PC-3 (cell line): ENCODE measurements around the gene TGIF2.

Source experiments
- EZH2 ChIP-seq: fragments of 300-600 bp; sonication (generic); IDR thresholded peaks from one replicate; pipeline ENCODE4 v1.6.1; 2017; ENCODE audit warnings: antibody characterized with exemption, mild to moderate bottlenecking, low read length; ENCODE audit not compliant: unreplicated experiment
- TF ChIP-seq, protein P1 (sequence below): fragments of 300-600 bp; sonication (generic); conservative IDR thresholded peaks from 2 replicates; pipeline ENCODE4 v1.5.1; 2017; ENCODE audit warnings: antibody characterized with exemption, low read depth, mild to moderate bottlenecking, low read length

DNA sequence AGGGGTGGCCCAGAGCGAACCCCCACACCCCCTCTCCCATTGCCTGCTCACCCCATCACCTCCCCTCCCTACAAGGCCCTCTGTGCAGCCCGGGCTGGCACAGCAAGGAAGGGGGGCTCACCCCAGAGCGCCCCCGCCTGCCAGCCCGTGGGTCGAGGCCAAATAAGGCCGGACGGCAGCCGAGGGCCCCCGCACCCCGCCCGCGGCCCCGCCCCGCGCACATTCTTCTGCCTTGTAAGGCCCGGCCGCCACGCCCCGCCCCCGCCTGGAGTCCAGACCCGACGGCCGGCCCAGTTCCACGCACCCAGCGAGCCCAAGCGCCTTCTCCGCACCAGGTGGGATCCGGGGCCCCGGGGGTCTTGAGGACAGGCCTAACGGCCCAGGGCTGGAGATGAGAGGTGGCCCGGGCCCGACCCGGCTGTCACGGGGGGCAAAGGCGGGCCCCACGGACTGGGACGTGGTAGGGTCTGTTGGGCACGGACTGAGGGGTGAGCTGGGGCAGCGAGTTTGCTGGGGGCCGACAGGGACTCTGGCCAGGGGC, 32.1 kb upstream of the TGIF2 start, which contains the start of gene MYL9:
- TF ChIP-seq, protein P1, sequence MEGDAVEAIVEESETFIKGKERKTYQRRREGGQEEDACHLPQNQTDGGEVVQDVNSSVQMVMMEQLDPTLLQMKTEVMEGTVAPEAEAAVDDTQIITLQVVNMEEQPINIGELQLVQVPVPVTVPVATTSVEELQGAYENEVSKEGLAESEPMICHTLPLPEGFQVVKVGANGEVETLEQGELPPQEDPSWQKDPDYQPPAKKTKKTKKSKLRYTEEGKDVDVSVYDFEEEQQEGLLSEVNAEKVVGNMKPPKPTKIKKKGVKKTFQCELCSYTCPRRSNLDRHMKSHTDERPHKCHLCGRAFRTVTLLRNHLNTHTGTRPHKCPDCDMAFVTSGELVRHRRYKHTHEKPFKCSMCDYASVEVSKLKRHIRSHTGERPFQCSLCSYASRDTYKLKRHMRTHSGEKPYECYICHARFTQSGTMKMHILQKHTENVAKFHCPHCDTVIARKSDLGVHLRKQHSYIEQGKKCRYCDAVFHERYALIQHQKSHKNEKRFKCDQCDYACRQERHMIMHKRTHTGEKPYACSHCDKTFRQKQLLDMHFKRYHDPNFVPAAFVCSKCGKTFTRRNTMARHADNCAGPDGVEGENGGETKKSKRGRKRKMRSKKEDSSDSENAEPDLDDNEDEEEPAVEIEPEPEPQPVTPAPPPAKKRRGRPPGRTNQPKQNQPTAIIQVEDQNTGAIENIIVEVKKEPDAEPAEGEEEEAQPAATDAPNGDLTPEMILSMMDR = no peak
- TF ChIP-seq EZH2 = no peak
